MCF 10A (cell line): ENCODE results near the gene TAS2R4. TPM values are rescaled to one million over a fixed set of nuclear protein-coding genes. Genes with fewer than 3 reads are reported as not detected.
"Not testable (repeated sequence)": the region's sequence is repeated elsewhere in the genome, so short reads cannot be mapped to it uniquely, and the experiment has no call there.

ENCODE experiments used
- BruUV-seq: library from RNA; stranded (reverse); fragments of 400-500 nt; replicated peaks from 2 replicates; lab custom pipeline; 2021; lab: Mats Ljungman, UMichigan
- CTCF ChIA-PET: fragments of 300-600 bp; sonication (Branson Sonifier 250); formaldehyde crosslinking; extraction: SDS; loops from one replicate; lab custom pipeline; 2021; ENCODE audit warnings: antibody characterized with exemption, inconsistent platforms; lab: Yijun Ruan, JAX
- POLR2A ChIA-PET: fragments of 300-600, 350-650 bp; sonication (Branson Sonifier 250); formaldehyde crosslinking; extraction: SDS; loops from one replicate; lab custom pipeline; 2020; ENCODE audit warnings: antibody characterized with exemption, inconsistent platforms; lab: Yijun Ruan, JAX
- DNase-seq: peaks from one replicate; pipeline ENCODE4 v3.0.0-alpha.2; 2018; ENCODE audit not compliant: unreplicated experiment
- H3K27ac Mint-ChIP-seq: one replicate; pipeline ENCODE4 v1.8.0; 2022; ENCODE audit warnings: mild to moderate bottlenecking, low read depth, mixed read lengths; ENCODE audit not compliant: unreplicated experiment
- H3K27me3 Mint-ChIP-seq: one replicate; pipeline ENCODE4 v1.8.0; 2022; ENCODE audit warnings: mixed read lengths; ENCODE audit not compliant: insufficient read depth, unreplicated experiment
- H3K36me3 Mint-ChIP-seq: one replicate; pipeline ENCODE4 v1.8.0; 2022; ENCODE audit warnings: mild to moderate bottlenecking, moderate library complexity, mixed read lengths; ENCODE audit not compliant: insufficient read depth, unreplicated experiment
- H3K4me1 Mint-ChIP-seq: one replicate; pipeline ENCODE4 v1.8.0; 2022; ENCODE audit warnings: mixed read lengths; ENCODE audit not compliant: insufficient read depth, unreplicated experiment
- H3K4me3 Mint-ChIP-seq: one replicate; pipeline ENCODE4 v1.8.0; 2022; ENCODE audit warnings: mild to moderate bottlenecking, moderate library complexity, mixed read lengths; ENCODE audit not compliant: unreplicated experiment
- H3K9me3 Mint-ChIP-seq: one replicate; pipeline ENCODE4 v1.8.0; 2022; ENCODE audit warnings: mixed read lengths; ENCODE audit not compliant: unreplicated experiment
- intact Hi-C: fragments of 100-400 bp; cut with micrococcal nuclease; formaldehyde crosslinking; loops from 2 replicates; pipeline ENCODE4 v1.14.1; 2022
- total RNA-seq: library from RNA; stranded (reverse); gene quantifications from 2 replicates; pipeline ENCODE4 v1.2.3, GENCODE V29; 2022
- TF ChIP-seq, protein P1 (sequence below): fragments of 200-600 bp; IDR thresholded peaks from one replicate; pipeline ENCODE4 v1.8.0; 2022; ENCODE audit warnings: antibody characterized with exemption, mild to moderate bottlenecking; ENCODE audit not compliant: unreplicated experiment

The TAS2R4 gene
- total RNA-seq, 1 experiment from 2014 or later = 2.5 TPM

DNA sequence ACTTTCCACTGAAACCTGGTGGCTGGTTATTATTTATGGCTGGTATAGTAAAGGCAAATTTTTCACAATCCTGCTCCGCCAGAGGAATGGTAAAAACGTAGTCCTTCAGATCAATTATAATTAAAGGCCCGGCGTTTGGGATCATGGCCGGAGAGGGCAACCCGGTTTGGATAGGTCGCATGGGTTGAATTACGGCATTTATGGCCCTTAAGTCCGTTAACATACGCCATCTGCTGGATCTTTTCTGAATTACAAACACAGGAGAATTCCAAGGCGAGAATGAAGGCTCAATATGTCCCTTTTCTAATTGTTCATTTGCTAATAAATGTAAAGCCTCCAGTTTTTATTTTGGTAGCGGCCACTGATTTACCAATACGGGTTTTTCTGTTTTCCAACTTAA, 23.8 kb upstream of the TAS2R4 start:
- BruUV-seq = TSS peak; percentile 1
- Mint-ChIP-seq H3K27ac (no peak overlapping the region), H3K4me1 (no peaks in the 10 kb centered on the region), H3K36me3 (peaks cover 95% of the 10 kb centered on the region), H3K27me3 (no peaks in the 10 kb centered on the region), H3K4me3 (no peak overlapping the region), H3K9me3 (no peaks in the 10 kb centered on the region)
- POLR2A ChIA-PET = no interaction called here
- CTCF ChIA-PET = no interaction called here
- intact Hi-C loops = loop anchor here (1.0 to 5.0 kb wide), 2 partner anchors 14 to 225 kb away; partner anchors contain the start of gene SSBP1
- TF ChIP-seq, protein P1, sequence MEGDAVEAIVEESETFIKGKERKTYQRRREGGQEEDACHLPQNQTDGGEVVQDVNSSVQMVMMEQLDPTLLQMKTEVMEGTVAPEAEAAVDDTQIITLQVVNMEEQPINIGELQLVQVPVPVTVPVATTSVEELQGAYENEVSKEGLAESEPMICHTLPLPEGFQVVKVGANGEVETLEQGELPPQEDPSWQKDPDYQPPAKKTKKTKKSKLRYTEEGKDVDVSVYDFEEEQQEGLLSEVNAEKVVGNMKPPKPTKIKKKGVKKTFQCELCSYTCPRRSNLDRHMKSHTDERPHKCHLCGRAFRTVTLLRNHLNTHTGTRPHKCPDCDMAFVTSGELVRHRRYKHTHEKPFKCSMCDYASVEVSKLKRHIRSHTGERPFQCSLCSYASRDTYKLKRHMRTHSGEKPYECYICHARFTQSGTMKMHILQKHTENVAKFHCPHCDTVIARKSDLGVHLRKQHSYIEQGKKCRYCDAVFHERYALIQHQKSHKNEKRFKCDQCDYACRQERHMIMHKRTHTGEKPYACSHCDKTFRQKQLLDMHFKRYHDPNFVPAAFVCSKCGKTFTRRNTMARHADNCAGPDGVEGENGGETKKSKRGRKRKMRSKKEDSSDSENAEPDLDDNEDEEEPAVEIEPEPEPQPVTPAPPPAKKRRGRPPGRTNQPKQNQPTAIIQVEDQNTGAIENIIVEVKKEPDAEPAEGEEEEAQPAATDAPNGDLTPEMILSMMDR = peak; percentile 66
- DNase-seq = no peak

DNA sequence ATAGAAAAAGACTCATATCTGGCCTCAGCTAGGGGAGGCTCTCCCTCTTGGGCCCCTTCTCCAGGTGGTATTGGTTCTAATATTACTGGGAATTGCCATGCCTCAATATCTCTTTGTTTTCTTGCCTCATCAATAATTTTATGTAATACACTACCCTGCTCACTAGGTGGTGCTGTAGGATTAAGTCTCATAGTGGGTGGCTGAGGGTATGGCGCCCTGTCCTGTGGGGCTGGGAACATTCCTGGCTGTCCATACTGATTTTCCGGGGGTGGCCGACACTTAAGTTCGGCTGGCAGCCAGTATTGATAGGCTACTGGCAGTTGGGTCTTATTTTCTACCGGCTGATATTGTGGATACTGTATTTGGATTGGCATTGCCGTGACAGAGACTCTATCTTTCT, 21.5 kb upstream of the TAS2R4 start:
- ChIA-PET CTCF (interaction anchor here (0.6 to 2.0 kb wide), 5 partner anchors 10 to 217 kb away, joined by 3 to 13 read pairs (median 4); partner anchors contain the start of gene SSBP1), POLR2A (interaction anchor here (1.0 kb wide), 1 partner anchor 15 kb away, joined by 3 read pairs; no protein-coding TSS in a partner anchor)
- intact Hi-C loops = loop anchor here (5.0 kb wide), 1 partner anchor 222 kb away; no protein-coding TSS in a partner anchor
- peaks cover 95% of the 10 kb centered on the region for H3K36me3 Mint-ChIP-seq
- H3K27me3 Mint-ChIP-seq = no peaks in the 10 kb centered on the region
- no peak overlapping the region for H3K4me3 Mint-ChIP-seq
- no peak overlapping the region for H3K27ac Mint-ChIP-seq
- TF ChIP-seq, protein P1 = peak; percentile 39
- peak; percentile 53 for DNase-seq
- H3K4me1 Mint-ChIP-seq = no peaks in the 10 kb centered on the region
- BruUV-seq = no TSS peak
- no peaks in the 10 kb centered on the region for H3K9me3 Mint-ChIP-seq

DNA sequence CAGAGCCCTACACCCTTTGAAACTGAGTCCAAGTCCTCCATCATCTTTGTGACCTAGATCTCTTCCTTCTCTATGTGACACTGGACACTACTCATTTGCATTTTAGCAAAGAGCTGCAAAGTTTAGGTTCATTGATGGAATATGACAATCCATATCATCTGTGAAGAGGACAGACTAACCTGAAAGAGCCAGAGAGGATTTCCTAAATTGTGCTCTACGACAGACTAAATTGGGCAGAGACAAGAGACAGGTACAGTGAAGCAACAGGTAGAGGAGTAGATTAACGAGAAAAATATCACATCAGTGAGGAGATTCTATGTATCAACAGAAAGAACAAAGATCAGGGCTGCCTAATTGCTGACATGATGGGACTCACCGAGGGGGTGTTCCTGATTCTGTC, 12.7 kb upstream of the TAS2R4 start, which contains the start of gene TAS2R3:
Gene TAS2R3 (plus strand): TSS at position 301 of the 400 bp plus-strand sequence. CDS start 62 bp downstream, at position 363.
- ChIA-PET CTCF (interaction anchor here (0.6 to 2.9 kb wide), 4 partner anchors 10 to 158 kb away, joined by 3 to 7 read pairs (median 4); no protein-coding TSS in a partner anchor), POLR2A (interaction anchor here (1.0 kb wide), 1 partner anchor 25 kb away, joined by 3 read pairs; the partner anchor contains the start of gene SSBP1)
- no peak for DNase-seq
- Mint-ChIP-seq H3K4me3 (no peak within 1 kb of the TSS), H3K4me1 (no peaks in the 10 kb centered on the region), H3K9me3 (no peaks in the 10 kb centered on the region), H3K27me3 (no peaks in the 10 kb centered on the region), H3K36me3 (peaks cover 44% of the 10 kb centered on the region), H3K27ac (no peak within 1 kb of the TSS)
- intact Hi-C loops = no loop called here
- TF ChIP-seq, protein P1 = no peak
- no TSS peak for BruUV-seq

DNA sequence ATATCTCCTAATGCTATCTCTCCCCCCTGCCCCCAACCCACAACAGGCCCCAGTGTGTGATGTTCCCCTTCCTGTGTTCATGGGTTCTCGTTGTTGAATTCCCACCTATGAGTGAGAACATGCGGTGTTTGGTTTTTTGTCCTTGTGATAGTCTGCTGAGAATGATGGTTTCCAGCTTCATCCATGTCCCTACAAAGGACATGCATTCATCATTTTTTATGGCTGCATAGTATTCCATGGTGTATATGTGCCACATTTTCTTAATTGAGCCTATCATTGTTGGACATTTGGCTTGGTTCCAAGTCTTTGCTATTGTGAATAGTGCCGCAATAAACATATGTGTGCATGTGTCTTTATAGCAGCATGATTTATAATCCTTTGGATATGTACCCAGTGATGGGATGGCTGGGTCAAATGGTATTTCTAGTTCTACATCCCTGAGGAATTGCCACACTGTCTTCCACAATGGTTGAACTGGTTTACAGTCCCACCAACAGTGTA, 6.3 kb upstream of the TAS2R4 start:
- BruUV-seq, H3K9me3 Mint-ChIP-seq, H3K27me3 Mint-ChIP-seq, DNase-seq, H3K4me1 Mint-ChIP-seq, H3K27ac Mint-ChIP-seq, H3K4me3 Mint-ChIP-seq, intact Hi-C loops: not testable (repeated sequence)
- ChIA-PET POLR2A (interaction anchor here (0.9 kb wide), 1 partner anchor 16 kb away, joined by 5 read pairs; no protein-coding TSS in a partner anchor), CTCF (interaction anchor here (0.7 to 3.6 kb wide), 2 partner anchors 16 to 133 kb away, joined by 3 to 17 read pairs; no protein-coding TSS in a partner anchor)
- H3K36me3 Mint-ChIP-seq = peaks cover 11% of the 10 kb centered on the region
